ENCODE data around the gene FA2H. TPM values are rescaled to one million over a fixed set of nuclear protein-coding genes. Genes with fewer than 3 reads are reported as not detected.

Gene FA2H
- polyA plus RNA-seq, 1 experiment, result not detected

DNA sequence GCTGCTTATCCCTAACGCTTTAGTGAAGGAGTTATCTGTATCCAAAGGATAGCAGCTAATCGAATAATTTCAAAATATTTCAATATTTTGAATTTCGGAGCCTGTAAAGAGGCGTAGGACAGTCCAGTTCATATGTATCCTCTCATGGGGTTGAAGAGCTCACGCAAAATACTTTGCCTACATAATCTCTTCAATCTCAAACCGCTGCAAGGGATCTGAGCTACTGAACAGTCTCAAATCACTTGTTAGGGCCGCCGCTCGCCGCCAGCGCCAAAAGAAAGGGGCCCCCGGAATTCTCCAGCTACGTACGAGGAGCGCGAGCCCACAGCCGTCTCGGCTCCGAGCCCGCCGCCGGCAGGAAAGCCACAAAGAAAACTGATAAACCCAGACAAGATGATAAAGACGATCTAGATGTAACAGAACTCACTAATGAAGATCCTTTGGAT is 107.3 kb downstream of the FA2H start:
- H3K27me3 ChIP-seq (ENCODE audit: control insufficient read depth, insufficient read depth, low read length), result no peaks in the 10 kb centered on the region
- TF ChIP-seq CTCF (IDR thresholded peaks at IDR 0.05; ENCODE audit: low read depth, low read length), result no peak
- H3K9me3 ChIP-seq (ENCODE audit: control insufficient read depth, insufficient read depth, low read length), result peaks cover 4% of the 10 kb centered on the region; the same call in 1 of the 2 replicates
- ChIA-PET POLR2A (interaction anchor here (0.6 to 1.2 kb wide), 10 partner anchors 12 to 956 kb away, joined by 3 to 6 read pairs (median 4); partner anchors contain the start of gene ADAT1), CTCF (interaction anchor here (1.1 to 2.2 kb wide), 3 partner anchors 16 to 195 kb away, joined by 3 to 15 read pairs (median 12); no protein-coding TSS in a partner anchor)
- no peak for DNase-seq (ENCODE audit: low read depth, low spot score)
- H3K27ac ChIP-seq (ENCODE audit: low read depth, low read length), result no peak overlapping the region
- H3K4me3 ChIP-seq (ENCODE audit: low read depth, low read length), result peak overlapping the region; percentile 64

DNA sequence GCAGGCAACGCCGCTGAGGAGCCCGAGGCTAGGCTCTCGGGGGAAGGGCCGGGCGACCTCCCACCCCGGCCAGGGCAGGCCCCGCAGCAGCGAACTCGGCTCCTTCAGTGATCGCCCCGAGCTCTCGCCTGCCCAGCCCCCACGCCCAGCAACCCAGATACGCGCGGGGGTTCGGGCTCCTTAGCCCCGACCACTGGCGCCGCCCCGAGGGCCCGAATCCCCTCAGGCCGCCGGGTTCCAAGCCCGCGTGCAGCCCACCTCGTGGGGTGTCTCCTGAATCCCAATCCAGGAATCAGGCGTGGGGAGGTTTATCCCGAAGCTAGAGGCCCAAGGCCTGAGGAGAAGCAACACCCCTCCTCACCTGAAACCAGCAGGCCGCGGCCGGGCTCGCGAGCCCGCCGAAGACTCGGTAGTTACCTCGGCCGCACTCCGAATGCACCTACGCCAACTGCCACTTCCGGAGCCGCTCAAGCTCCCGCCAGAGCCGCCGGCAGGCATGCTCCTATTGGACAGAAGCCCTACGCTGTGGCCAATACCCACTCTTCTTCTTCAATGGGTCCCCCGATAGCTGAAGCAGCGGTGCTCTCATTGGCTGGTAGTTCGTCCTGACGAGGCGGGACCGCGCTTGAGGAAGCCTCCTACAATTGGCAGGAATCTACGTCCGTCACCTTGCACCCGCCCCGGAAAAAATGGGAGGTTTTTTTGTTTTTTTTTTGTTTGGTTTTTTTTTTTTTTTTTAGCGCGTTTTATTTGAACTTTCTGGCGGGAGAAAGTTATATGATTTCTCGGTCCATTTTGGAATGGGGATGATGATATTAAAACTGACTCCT is 108.0 kb downstream of the FA2H start, which contains the start of gene RFWD3:
Gene RFWD3 (minus strand): TSS at position 453 of the 830 bp plus-strand sequence. CDS start 5,428 bp downstream, outside the sequence.
- Histone ChIP-seq H3K27ac (ENCODE audit: low read depth, low read length) (peak within 1 kb of the TSS; percentile 73), H3K4me3 (ENCODE audit: low read depth, low read length) (peak within 1 kb of the TSS; percentile 87), H3K27me3 (ENCODE audit: control insufficient read depth, insufficient read depth, low read length) (no peaks in the 10 kb centered on the region), H3K9me3 (ENCODE audit: control insufficient read depth, insufficient read depth, low read length) (peaks cover 4% of the 10 kb centered on the region; the same call in 1 of the 2 replicates)
- peak; percentile 96 for DNase-seq (ENCODE audit: low read depth, low spot score)
- CTCF ChIA-PET, result interaction anchor here (0.7 to 2.2 kb wide), 3 partner anchors 15 to 196 kb away, joined by 3 to 15 read pairs (median 12); no protein-coding TSS in a partner anchor
- POLR2A ChIA-PET, result interaction anchor here (0.6 to 1.1 kb wide), 12 partner anchors 9 to 957 kb away, joined by 3 to 12 read pairs (median 4); partner anchors contain the start of genes ADAT1 and MLKL
- no peak for TF ChIP-seq CTCF (IDR thresholded peaks at IDR 0.05; ENCODE audit: low read depth, low read length)

DNA sequence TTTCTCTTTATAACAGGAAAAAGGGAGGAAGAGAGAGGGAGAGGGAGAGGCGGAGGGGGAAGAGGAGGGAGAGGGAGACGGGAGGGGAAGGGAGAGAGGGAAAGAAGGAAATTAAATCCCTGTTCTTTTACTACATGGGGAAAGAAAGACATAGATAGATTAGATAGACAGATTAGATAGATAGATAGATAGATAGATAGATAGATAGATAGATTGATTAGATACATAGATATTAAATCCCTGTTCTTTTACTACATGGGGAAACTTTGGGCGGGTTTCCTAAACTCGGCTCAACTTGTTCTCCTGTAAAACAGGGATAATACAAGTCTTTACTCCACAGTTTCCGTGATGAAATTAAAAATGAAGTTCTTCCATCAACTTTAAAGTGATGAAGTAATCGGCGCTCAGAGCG is 108.6 kb downstream of the FA2H start:
- Histone ChIP-seq H3K27me3 (ENCODE audit: control insufficient read depth, insufficient read depth, low read length) (no peaks in the 10 kb centered on the region), H3K27ac (ENCODE audit: low read depth, low read length) (no peak overlapping the region), H3K9me3 (ENCODE audit: control insufficient read depth, insufficient read depth, low read length) (peaks cover 4% of the 10 kb centered on the region; the same call in 1 of the 2 replicates), H3K4me3 (ENCODE audit: low read depth, low read length) (peak overlapping the region; percentile 87)
- DNase-seq (ENCODE audit: low read depth, low spot score), result no peak
- ChIA-PET POLR2A (interaction anchor here (0.9 to 1.1 kb wide), 4 partner anchors 9 to 370 kb away, joined by 3 to 6 read pairs (median 3); no protein-coding TSS in a partner anchor), CTCF (interaction anchor here (2.0 to 2.1 kb wide), 2 partner anchors 14 to 196 kb away, joined by 6 to 15 read pairs; no protein-coding TSS in a partner anchor)
- no peak for TF ChIP-seq CTCF (IDR thresholded peaks at IDR 0.05; ENCODE audit: low read depth, low read length)

Other genes starting within 250 kb of the FA2H start
- 188 and 191 TPM in 2 replicates for gene GLG1, start 167.7 kb downstream of the FA2H start, polyA plus RNA-seq (2011; rRNA removed)
- 10.7 and 13.4 TPM in 2 replicates for gene RFWD3, start 107.9 kb downstream of the FA2H start, polyA plus RNA-seq (2011; rRNA removed)
- 4.1 and 5.8 TPM in 2 replicates for gene MLKL, start 74.0 kb downstream of the FA2H start, polyA plus RNA-seq (2011; rRNA removed)
- 45.6 and 48.1 TPM in 2 replicates for gene WDR59, start 210.3 kb upstream of the FA2H start, polyA plus RNA-seq (2011; rRNA removed)
- gene ZNRF1, start 224.2 kb upstream of the FA2H start, polyA plus RNA-seq (2011; rRNA removed), result 31.6 and 36.5 TPM in 2 replicates

Data from AG04450 (cell line).